Fibroblast of lung (primary cell): ENCODE results near the gene AK1. TPM values are rescaled to one million over a fixed set of nuclear protein-coding genes. Genes with fewer than 3 reads are reported as not detected.
"Not testable (repeated sequence)": the region's sequence is repeated elsewhere in the genome, so short reads cannot be mapped to it uniquely, and the experiment has no call there.

Experiments
- DNase-seq, 2 donors: peaks; one replicate each; pipeline versions ENCODE4 v3.0.0 to v3.0.0-alpha.2; 2010; ENCODE audit warnings: low read depth in 2 of 2
- H2AFZ ChIP-seq: 2 replicates; pipeline ENCODE4 v1.5.1; 2012; ENCODE audit warnings: low read length, control low read depth, inconsistent platforms
- H3K27ac ChIP-seq: 2 replicates; pipeline ENCODE4 v1.5.1; 2011; ENCODE audit warnings: low read length, control low read depth; ENCODE audit not compliant: insufficient read depth
- H3K27me3 ChIP-seq: 2 replicates; pipeline ENCODE4 v1.5.1; 2011; ENCODE audit warnings: mild to moderate bottlenecking, low read length; ENCODE audit not compliant: control insufficient read depth, insufficient read depth
- H3K36me3 ChIP-seq: 2 replicates; pipeline ENCODE4 v1.5.1; 2011; ENCODE audit warnings: low read length; ENCODE audit not compliant: control insufficient read depth, insufficient read depth
- H3K4me1 ChIP-seq: 2 replicates; pipeline ENCODE4 v1.5.1; 2011; ENCODE audit warnings: low read length; ENCODE audit not compliant: control insufficient read depth, insufficient read depth; ENCODE audit errors: extremely low read depth
- H3K4me2 ChIP-seq: 2 replicates; pipeline ENCODE4 v1.5.1; 2011; ENCODE audit warnings: low read length, control low read depth; ENCODE audit not compliant: insufficient read depth; ENCODE audit errors: extremely low read depth
- H3K4me3 ChIP-seq, 4 experiments: fragments of 200-600 bp in 1 of 4; sonication (generic) in 1 of 4; replicated peaks in 1 of 4; 2 replicates each; pipeline ENCODE4 v1.5.1; 2011 to 2016; ENCODE audit warnings: low read length in 4 of 4, low read depth in 3 of 4, mild to moderate bottlenecking in 3 of 4, control low read depth in 2 of 4, inconsistent platforms in 1 of 4, mixed read lengths in 1 of 4; ENCODE audit not compliant: insufficient read depth in 1 of 4; ENCODE audit errors: control extremely low read depth in 1 of 4
- H3K79me2 ChIP-seq: 2 replicates; pipeline ENCODE4 v1.5.1; 2012; ENCODE audit warnings: mild to moderate bottlenecking, low read length, inconsistent platforms; ENCODE audit not compliant: control insufficient read depth, insufficient read depth
- H3K9ac ChIP-seq: 2 replicates; pipeline ENCODE4 v1.5.1; 2011; ENCODE audit warnings: mild to moderate bottlenecking, low read length, control low read depth; ENCODE audit not compliant: insufficient read depth
- H3K9me3 ChIP-seq: 2 replicates; pipeline ENCODE4 v1.5.1; 2012; ENCODE audit warnings: low read depth, low read length; ENCODE audit not compliant: control insufficient read depth, insufficient read depth
- H4K20me1 ChIP-seq: 2 replicates; pipeline ENCODE4 v1.5.1; 2011; ENCODE audit warnings: low read length; ENCODE audit not compliant: control insufficient read depth, insufficient read depth; ENCODE audit errors: extremely low read depth
- CTCF ChIP-seq, 2 donors: IDR thresholded peaks in 1 of 2; conservative IDR thresholded peaks in 1 of 2; 1 replicate in 1 of 2; 2 replicates in 1 of 2; pipeline ENCODE4 v1.5.1; 2011 to 2012; ENCODE audit warnings: low read length in 2 of 2, control low read depth in 1 of 2, inconsistent platforms in 1 of 2, low read depth in 1 of 2, mild to moderate bottlenecking in 1 of 2
- EZH2 ChIP-seq: IDR thresholded peaks from 2 replicates; pipeline ENCODE4 v1.5.1; 2012; ENCODE audit warnings: low read length, control low read depth, mild to moderate bottlenecking; ENCODE audit errors: missing control alignments
- polyA plus RNA-seq, 2 donors: library from polyadenylated mRNA; depleted of rRNA in 1 of 2; stranded (reverse) in 1 of 2; unstranded in 1 of 2; fragments of >200 nt; gene quantifications; 2 replicates each; pipeline ENCODE4 v1.2.1, GENCODE V29; 2011 to 2012; ENCODE audit warnings: missing spikeins in 1 of 2
- total RNA-seq: library from RNA; depleted of rRNA; stranded (reverse); fragments of >200 nt; gene quantifications from 2 replicates; pipeline ENCODE4 v1.2.1, GENCODE V29; 2014

Gene AK1
- total and polyA plus RNA-seq, 2 donors (not counting 1 experiment from before 2014, with no cell fraction given): 47.6 to 73.1 TPM

- TF ChIP-seq EZH2 (no peak), CTCF (conservative IDR thresholded peaks at IDR 0.05 in 1 of 2, IDR thresholded peaks at IDR 0.05 in 1 of 2; ENCODE audit: low read depth in 1 of 2, low read length in 2 of 2) (no peak)
- Histone ChIP-seq H3K36me3 (peaks cover 8% of the 10 kb centered on the region), H2AFZ (no peak overlapping the region), H3K4me2 (no peak overlapping the region), H3K27ac (peak overlapping the region; percentile 94), H3K79me2 (peaks cover 61% of the 10 kb centered on the region), H4K20me1 (no peaks in the 10 kb centered on the region), H3K4me1 (peaks cover 48% of the 10 kb centered on the region), H3K27me3 (no peaks in the 10 kb centered on the region), H3K9ac (no peak overlapping the region), H3K9me3 (no peaks in the 10 kb centered on the region), H3K4me3 (no peak overlapping the region)
- DNase-seq: peak in 1 of 2 donors; percentile 29
These were observed 40.1 kb downstream of the AK1 start for GRCh38 chr9:127837346-127837745.

- not testable (repeated sequence) for H3K27me3 ChIP-seq, H3K36me3 ChIP-seq, H3K4me3 ChIP-seq, H4K20me1 ChIP-seq, H2AFZ ChIP-seq, DNase-seq, H3K9me3 ChIP-seq
- Histone ChIP-seq H3K4me2 (peak overlapping the region; percentile 67), H3K27ac (peak overlapping the region; percentile 94), H3K9ac (peak overlapping the region; percentile 57), H3K79me2 (peaks cover 59% of the 10 kb centered on the region), H3K4me1 (peaks cover 48% of the 10 kb centered on the region)
These were observed 40.9 kb downstream of the AK1 start for GRCh38 chr9:127836561-127836960.

- DNase-seq: peak; percentile 62 to 78
- peak overlapping the region; percentile 57 for H3K9ac ChIP-seq
- H3K4me1 ChIP-seq: peaks cover 48% of the 10 kb centered on the region
These were observed 41.4 kb downstream of the AK1 start for GRCh38 chr9:127835991-127836516.

More at GRCh38 chr9:127835991-127836516, 41.4 kb downstream of the AK1 start:
- Histone ChIP-seq H3K36me3 (peaks cover 4% of the 10 kb centered on the region), H2AFZ (no peak overlapping the region), H4K20me1 (no peaks in the 10 kb centered on the region), H3K27me3 (no peaks in the 10 kb centered on the region), H3K4me3 (no peak overlapping the region), H3K27ac (peak overlapping the region; percentile 94), H3K4me2 (peak overlapping the region; percentile 81), H3K79me2 (peaks cover 54% of the 10 kb centered on the region), H3K9me3 (no peaks in the 10 kb centered on the region)
- TF ChIP-seq CTCF (conservative IDR thresholded peaks at IDR 0.05 in 1 of 2, IDR thresholded peaks at IDR 0.05 in 1 of 2; ENCODE audit: low read depth in 1 of 2, low read length in 2 of 2) (no peak), EZH2 (no peak)
